Activated naive CD4-positive, alpha-beta T cell (primary cell): ENCODE results near the gene PHLDA2.
A peak's percentile ranks its signal among the peaks of the same experiment; 100 is the strongest.
"Not testable (repeated sequence)": the region's sequence is repeated elsewhere in the genome, so short reads cannot be mapped to it uniquely, and the experiment has no call there.

Source experiments
- DNase-seq, 4 experiments: peaks; one replicate each; lab custom pipeline; 2025; lab: John Stamatoyannopoulos, UW

The PHLDA2 gene

DNA sequence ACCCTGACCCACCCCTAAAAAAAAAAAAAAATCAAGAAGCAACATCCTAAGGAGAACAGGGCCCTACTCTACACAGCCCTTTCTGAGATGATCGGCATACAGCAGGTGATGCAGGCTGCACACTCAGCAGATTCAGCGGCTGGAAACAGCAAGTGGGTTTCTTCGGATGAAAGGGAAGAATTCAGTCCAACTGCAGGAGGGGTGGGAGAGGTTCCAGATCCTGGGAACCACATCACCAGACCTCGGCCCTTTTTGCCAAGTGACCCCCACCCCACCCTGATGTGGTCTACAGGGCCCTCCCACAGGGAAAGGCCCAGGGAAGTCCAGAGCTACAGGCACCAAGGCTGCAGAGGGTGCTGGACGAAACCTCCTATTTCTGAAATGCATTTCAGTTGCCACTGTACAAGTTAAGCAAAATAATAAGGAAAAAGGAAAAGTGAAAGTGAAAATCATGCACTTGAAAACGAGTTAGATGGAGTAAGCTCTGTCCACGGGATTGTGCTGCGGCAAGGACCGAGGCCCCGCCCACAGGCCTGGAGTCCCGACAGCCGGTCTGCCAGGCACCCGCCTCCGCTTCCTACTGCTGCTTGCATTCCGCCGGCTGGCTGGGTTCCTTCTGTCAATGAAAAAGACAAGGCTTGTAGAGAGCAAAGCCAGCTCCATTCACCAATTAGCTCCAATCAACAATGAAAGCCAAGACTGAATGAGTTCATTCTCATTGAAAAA, 16.0 kb upstream of the PHLDA2 start:
- DNase-seq, result peak in 1 of 4 experiments; percentile 21

DNA sequence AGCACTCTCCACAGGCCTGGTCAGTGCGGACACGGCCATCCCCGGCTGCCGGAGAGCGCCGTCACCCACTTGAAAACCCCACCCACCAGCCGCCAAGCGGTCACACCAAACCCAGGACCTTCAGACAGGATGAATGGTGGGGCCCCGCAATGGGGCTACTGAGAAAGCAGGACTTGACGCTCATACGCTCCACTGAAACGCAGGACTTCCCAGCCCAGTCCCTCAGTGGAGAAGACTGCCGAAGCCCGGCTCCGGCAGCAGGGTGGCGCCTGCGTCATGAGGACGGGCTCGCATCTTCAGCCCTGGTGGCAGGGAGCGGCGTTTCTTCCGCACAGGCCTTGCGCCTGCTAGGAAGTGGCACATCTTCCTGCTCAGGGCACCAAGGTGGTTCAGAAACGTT, 15.3 kb upstream of the PHLDA2 start:
- no peak for DNase-seq

DNA sequence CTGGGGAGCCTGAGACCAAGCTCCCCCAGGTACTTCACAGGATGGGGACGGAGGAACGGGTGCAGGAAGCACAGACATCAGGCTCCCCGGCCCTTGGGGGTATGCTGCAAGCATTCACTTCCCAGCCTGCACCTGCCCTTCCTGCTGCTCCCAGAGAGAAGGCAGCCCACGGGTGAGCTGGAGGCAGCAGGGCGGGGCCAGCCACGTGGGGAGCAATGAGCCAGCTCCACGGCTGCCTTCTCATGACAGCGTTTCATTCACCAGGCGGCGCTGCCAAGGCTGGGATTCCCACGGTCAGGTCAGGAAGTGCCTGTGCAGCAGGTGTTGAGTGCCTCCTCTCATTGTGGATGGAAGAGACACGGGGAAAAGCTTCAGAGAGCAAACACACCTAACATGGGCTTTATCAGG, 14.5 kb upstream of the PHLDA2 start:
- peak in 1 of 4 experiments; percentile 17 for DNase-seq

DNA sequence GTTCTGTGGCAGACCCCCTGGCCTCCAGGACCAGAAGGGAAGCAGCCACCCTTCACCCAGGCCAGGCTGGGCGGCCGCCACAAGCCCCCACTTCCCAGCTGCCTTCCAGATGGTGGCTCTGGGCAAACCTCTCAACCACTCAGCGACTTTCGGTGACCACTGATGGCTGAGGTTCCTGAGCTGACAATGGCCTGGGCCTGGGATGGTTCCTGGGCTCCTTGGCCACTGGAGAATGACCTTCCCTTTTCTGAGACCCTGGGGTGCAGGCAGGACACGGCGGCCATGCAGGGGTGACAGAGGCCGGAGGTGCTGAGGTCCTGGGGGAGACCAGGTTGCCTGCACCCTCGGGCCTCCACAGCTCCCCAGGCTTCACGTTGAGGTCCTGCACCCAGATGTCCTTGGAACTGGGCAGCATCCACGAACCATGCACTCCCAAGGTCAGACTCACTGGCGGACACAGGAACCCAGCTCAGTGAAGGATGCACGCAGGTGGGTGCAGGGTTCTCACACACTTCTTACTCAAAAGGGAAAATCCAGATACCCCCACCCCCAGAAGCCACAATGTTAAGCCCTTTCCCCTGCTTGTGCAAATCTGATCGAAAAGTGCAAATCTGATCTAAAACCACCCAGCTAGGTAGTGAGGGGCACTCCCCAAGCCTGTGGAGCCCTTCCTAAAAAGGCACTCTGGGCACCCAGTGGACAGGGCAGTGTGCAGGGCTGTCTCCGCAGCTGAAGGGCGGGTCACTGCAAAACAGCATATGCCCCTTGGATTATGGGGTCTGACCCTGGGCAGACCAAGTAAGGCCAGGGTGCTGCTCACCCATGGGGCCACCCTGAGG, 13.9 kb upstream of the PHLDA2 start:
- DNase-seq, result no peak

DNA sequence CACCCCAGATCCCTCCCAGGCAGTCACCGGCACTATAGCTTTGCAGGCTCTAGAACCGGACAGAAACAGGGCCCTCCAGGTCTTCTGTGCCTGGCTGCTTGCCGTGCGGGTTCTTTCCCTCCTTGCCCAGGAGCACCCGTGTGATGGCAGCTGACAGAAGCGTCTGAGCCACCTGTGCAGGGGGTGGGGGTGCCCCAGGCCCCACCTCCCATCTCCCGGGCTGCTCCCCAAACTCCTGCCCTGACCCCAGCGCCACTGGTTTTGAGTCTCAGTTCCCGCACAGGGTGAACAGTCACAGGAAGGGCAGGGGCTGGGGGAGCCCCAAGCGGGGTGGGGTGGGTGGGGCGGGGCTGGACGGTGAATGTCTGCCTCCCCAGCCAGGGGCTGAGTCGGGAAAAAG, 13.2 kb upstream of the PHLDA2 start:
- DNase-seq, result no peak

DNA sequence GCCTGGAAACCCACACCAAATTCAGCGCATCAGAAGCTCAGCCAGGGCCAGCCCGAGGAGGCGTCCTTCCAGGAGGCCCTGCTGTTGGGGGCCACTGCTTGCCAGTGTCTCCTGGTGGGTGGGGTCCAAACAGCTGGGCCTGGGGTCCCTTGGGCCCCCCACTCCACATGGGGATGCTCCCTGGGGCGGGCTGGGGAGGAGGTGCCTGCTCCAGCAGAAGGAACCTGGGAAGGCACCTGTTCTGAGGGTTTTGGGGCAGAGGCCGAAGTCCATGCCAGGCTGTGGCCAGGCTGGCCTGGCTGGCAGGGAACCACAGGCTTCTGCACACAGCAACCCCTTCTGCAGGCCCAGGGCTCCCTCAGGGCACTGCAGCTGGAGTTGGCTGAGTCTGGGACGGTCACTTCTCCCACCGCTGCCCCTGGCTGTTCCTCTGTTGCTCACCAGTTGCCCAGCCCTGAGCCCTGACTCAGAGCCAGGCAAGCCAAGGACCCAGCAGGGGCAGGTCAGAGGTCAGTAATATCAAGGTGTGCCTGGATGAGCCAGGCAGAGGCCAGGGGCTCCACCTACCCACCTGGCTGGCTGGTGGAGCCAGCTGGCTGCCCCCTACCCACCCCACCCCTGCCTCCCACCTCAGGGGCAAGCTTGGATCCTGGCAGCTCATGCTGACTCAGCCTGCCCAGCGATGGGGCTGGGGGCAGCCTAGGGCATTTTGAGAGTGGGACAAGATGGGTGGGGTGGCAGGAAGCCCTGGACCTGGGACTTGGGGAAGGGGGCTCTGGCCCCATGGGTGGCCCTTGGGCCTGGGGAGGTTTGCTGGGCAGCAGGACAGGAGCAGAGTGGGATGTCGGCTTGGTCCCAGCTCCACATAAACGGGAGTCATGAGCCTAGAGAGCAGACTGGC, 12.0 kb upstream of the PHLDA2 start:
- no peak for DNase-seq

DNA sequence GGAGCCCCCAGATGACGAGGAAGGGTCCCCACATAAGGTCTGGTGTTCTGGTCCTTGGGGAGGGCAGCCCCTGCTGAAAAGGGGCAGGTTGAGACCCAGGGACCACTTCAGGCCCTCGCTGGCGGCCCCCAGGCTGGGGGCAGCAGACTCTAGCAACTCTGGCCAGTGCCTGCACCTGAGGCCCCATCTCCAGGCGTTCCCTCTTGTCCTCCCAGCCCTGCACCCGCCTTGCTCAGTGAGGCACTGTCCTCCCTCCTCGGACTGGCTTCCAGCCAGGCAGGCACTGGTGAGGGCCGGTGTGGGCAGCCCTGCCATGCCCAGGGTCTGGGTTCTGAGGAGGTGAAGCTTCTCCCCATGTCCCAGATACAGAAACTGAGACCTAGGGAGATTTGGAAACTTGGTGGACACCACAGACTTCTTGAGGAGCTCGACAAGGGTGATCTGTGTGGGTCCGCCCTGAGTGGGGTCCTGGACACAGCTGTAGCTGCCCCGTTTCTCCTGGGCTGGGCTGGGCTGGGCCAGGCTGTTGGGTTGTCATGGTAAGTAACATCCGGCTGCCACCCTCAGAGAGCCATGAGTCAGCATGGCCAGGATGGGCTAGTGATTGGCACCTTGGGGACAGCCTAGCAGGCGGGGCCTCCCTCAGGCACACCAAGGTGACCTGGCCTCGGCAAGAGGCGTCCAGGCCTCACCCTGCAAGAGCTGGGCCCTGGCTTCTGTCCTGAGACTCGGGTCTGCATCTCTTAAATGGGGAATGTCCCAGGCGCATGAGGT, 11.1 kb upstream of the PHLDA2 start:
- no peak for DNase-seq

DNA sequence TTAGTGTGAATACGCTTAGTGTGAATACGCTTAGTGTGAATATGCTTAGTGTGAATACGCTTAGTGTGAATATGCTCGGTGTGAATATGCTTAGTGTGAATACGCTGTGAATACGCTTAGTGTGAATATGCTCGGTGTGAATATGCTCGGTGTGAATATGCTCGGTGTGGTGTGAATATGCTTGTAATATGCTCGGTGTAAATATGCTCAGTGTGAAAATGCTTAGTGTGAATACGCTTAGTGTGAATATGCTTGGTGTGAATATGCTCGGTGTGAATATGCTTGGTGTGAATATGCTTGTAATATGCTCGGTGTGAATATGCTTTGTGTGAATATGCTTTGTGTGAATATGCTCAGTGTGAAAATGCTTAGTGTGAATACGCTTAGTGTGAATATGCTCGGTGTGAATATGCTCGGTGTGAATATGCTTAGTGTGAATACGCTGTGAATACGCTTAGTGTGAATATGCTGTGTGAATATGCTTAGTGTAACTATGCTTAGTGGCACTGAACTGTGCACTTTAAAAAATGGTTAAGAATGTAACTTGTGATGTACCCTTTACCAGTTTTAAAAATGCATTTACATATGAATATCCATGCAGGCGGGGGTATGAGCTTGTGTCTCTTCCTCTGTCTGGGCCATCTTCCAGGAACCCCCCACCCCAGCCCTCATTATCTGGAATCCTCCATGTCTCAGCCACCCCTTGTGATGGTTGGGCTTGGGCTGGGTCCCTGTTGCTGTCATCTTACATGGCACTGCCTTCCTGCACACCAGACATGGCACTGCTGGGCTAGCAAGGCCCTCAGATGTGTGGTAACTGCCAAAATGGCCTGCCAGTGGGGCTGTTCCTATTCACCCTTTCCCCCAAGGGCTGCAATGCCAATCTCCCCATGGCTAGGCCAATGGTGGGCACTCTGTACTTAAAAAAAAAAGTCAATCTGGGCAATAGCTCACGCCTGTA, 9.5 kb upstream of the PHLDA2 start:
- DNase-seq, result not testable (repeated sequence)

DNA sequence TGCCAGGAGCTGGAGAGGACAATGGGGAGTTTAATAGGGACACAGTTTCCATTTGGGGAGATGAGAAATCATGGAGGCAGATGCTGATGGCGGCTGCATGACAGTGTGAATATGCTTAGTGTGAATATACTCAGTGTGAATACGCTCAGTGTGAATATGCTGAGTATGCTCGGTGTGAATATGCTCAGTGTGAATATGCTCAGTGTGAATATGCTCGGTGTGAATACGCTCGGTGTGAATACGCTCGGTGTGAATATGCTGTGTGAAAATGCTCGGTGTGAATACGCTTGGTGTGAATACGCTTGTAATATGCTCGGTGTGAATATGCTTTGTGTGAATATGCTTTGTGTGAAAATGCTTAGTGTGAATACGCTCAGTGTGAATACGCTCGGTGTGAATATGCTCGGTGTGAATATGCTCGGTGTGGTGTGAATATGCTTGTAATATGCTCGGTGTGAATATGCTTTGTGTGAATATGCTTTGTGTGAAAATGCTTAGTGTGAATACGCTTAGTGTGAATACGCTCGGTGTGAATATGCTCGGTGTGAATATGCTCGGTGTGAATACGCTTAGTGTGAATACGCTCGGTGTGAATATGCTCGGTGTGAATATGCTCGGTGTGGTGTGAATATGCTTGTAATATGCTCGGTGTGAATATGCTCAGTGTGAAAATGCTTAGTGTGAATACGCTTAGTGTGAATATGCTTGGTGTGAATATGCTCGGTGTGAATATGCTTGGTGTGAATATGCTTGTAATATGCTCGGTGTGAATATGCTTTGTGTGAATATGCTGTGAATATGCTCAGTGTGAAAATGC, 8.6 kb upstream of the PHLDA2 start:
- DNase-seq, result not testable (repeated sequence)

DNA sequence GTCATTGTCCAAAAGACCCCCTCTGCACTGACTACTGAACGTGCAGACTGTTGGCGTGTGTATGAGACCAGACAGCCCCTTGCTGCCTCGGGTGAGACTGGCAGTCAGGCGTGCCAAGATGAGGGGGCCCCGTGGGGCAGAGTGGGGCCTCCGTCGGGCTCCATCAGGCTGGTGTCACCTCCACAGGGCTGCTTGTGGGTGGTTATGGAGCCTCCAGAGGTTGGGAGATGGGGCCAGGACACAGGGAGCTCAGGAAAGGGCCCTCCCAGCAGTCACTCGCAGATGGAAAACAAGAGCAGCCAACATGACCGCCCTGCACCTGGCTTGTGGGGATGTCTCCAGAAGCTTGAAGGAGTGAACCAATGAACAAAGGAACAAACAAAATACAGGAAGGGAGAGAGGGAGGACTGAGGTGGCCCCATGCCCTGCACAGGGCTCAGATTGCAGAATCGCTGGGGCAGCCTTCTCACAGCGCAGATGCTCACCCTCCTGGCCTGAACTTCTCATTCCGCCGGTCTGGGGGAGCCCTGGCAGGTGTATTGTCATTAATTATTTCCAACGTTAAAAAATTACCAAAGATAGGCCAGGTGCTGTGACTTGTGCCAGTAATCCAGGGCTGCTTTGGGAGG, 5.5 kb upstream of the PHLDA2 start:
- DNase-seq, result no peak

DNA sequence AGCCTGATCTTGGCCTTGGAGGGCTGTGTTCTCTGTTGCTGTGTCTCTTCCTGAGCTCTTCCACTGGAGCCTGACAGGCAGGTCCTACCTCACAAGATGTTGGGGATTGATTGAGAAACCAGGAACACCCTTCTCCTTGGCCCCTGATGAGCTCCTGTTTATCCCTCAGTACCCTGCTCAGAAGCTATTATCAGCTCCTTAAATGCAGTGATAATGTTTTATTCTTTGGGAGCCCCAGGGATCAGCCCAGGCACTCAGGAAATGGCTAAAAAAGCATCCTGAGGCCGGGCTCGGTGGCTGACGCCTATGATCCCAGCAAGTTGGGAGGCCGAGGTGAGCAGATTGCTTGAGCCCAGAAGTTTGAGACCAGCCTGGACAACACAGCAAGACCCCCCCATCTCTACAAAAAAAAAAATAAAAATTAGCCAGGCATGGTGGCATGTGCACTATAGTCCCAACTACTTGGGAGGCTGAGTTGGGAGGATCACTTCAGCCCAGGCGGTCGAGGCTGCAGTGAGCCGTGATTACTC, 4.9 kb upstream of the PHLDA2 start:
- DNase-seq, result no peak

DNA sequence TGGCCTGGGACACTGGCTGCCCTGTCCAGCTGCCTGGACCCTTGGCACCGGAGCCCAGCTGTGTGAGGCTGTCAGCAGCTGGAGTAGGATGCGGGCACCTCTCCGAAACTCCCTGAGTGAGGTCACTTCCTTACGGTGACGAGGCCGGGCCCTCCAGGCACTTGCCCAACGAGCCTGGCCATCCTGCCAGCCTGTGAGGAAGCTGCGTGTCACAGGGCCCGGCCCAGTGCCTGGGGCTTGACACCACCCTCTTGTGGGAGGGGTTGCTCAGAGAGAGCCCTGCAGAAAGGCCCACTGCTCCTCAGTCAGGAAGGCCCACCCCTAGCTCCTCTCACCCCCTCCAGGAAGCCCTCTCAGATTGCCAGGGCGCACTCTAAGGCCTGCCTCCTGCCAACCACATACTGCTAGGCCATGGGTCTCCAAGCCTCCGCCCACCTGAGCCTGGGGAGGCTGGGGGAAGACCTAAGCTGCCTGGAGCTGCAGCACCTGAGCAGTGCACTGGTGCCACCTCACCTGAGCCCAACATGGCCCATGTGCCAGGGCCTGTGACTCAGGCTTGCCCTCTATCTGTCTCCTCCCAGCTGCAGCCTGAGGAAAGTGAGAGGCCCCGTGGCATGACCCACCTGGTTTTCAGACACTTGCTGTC, 4.3 kb upstream of the PHLDA2 start:
- no peak for DNase-seq

DNA sequence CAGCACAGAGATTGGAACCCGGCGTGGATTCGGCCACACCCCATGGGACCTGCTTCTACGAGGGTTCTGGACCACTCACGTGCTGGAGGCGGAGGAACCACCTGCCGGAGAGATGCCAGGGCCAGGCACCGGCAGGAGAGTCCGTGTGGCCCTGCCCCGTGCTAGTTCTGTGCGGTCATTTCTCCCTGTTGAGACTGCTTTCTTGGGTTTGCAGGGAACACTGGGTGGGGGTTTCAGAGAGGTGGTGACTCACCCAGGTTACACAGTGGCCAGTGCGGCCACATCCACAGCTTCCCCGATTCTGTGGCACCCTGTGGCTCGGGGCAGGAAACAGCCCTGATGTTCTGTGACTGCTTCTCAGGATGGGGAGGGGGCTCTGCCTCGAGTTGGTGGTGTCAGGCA, 3.6 kb upstream of the PHLDA2 start:
- DNase-seq, result no peak

DNA sequence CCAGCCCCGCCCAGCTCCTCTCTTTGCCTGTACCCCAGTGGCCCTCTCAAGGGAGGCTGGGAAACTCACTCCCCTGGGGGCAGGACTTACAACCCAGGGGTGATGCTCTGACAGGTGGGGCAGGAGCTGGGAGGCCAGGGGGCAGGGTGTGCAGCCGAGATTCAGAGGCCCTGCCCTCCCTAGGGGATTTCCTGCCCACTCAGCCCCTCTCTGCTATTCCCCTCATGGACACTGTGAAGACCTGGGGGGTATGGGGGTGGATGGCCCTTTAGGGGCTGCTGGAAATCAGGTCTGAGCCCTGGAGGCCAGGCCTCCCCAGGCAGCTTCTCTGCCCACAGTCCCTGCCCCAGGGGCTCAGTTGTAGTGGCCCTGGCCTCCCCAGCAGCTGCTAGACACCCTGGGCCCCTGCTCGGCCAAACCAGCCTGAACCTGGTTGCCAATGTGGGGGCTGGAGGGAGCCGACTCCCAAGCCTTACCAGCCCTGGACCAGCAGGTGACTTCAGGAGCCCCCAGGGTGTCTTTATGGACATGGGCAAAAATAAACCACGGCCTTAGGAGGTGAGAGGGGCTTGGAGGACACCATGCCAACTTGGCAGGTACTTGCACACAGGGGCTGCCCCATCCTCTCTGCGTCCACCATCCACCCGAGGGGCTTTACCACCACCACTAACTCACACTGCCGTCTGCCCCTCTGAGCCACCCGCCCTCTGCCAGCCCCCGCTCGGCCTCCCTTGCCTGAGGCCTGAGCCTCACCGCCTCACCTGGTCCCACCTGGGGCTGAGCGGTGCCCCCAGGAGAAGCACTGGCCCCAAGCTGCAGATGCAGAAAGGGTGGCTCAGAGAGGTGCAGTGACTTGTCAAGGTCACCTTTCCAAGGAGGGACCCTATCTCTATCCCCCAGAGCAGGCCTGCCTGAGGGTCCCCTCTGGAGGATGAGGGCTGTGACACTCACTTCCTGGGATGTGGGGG, 2.8 kb upstream of the PHLDA2 start:
- no peak for DNase-seq

DNA sequence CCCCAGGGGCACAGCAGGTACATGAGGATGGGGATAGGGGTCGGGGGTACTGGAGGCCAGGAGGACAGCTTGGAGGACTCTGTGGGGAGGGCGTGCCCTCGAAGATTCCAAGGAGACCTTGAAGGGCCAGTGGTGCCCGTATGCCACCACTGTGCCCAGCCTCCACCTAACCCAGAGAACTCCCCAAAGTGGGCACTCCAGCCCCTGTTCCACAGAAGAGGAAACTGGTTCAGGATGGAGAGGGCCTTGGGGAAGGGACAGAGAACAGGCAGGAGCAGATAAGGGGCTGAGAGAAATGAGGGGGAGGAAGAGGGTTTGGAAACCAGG, 2.2 kb upstream of the PHLDA2 start:
- DNase-seq, result no peak

DNA sequence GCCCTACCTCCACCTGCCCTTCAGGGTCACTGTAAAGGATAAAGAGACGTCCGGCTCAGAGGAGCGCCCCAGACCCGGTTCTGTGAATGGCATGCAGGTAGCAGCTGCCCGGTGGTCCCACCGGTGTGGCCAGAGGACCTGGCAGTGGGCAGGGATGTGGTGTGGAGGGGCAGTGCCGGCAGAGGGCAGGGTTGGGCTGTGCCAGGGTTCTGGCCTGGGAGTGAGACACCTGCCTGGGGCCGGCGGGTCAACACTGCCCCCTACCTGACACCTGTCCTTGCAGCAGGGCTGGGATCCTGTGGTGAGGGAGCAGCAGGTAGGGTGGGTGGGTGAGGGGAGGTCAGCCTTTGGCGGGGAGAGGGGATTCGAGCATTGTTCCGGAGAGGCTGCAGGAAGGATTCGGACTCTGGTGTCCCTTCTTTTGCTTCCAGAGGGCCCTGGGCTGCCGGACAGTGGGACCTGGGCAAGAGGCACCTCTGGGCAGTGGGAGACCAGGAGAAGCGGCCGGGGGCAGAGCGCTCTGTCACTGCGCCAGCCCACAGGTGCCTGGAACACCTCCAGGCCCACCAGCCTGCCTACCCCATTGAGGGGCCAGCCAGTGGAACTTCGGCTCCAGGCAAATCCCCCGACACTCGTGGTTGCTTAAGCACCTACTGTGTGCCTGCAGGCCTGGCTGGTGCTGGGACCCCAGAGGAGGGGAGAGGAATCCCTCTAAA, 1.6 kb upstream of the PHLDA2 start:
- DNase-seq, result no peak
